ENCODE measurements around the gene MATCAP1. TPM values are rescaled to one million over a fixed set of nuclear protein-coding genes. Genes with fewer than 3 reads are reported as not detected.

Gene MATCAP1
- total RNA-seq, 1 donor from 2014 or later = 29.0 TPM

DNA sequence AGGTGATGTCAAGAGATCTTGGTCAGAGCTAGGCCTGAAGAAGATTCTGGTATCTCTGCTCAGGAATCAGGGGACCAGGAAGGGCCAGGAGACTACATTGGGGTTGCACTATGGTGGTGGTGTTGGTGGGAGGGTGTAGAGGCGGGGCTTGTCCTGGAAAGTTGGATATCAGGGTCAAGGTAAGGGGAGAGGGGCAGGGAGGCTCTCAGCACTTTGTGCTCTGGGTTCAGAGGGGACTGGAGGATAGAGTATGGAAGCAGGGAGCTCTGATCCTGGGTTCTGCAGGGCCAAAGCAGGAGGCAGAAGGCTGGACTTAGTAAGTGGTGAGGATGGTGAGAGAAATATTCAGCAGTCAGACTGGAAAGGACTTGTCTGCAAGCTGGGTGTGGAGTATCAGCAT lies 10.4 kb downstream of the MATCAP1 start:
- TF ChIP-seq, protein P1, sequence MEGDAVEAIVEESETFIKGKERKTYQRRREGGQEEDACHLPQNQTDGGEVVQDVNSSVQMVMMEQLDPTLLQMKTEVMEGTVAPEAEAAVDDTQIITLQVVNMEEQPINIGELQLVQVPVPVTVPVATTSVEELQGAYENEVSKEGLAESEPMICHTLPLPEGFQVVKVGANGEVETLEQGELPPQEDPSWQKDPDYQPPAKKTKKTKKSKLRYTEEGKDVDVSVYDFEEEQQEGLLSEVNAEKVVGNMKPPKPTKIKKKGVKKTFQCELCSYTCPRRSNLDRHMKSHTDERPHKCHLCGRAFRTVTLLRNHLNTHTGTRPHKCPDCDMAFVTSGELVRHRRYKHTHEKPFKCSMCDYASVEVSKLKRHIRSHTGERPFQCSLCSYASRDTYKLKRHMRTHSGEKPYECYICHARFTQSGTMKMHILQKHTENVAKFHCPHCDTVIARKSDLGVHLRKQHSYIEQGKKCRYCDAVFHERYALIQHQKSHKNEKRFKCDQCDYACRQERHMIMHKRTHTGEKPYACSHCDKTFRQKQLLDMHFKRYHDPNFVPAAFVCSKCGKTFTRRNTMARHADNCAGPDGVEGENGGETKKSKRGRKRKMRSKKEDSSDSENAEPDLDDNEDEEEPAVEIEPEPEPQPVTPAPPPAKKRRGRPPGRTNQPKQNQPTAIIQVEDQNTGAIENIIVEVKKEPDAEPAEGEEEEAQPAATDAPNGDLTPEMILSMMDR (IDR thresholded peaks at IDR 0.05) = no peak
- ATAC-seq = no peak
- Histone ChIP-seq H3K27me3 (ENCODE audit: low read depth) (no peaks in the 10 kb centered on the region), H3K27ac (peak overlapping the region; percentile 87), H3K9me3 (no peaks in the 10 kb centered on the region), H3K4me3 (peak overlapping the region; percentile 59), H3K4me1 (peaks cover 82% of the 10 kb centered on the region), H3K36me3 (peaks cover 7% of the 10 kb centered on the region)
- no peak for DNase-seq
- intact Hi-C loops (cut with DNase I) = no loop called here

DNA sequence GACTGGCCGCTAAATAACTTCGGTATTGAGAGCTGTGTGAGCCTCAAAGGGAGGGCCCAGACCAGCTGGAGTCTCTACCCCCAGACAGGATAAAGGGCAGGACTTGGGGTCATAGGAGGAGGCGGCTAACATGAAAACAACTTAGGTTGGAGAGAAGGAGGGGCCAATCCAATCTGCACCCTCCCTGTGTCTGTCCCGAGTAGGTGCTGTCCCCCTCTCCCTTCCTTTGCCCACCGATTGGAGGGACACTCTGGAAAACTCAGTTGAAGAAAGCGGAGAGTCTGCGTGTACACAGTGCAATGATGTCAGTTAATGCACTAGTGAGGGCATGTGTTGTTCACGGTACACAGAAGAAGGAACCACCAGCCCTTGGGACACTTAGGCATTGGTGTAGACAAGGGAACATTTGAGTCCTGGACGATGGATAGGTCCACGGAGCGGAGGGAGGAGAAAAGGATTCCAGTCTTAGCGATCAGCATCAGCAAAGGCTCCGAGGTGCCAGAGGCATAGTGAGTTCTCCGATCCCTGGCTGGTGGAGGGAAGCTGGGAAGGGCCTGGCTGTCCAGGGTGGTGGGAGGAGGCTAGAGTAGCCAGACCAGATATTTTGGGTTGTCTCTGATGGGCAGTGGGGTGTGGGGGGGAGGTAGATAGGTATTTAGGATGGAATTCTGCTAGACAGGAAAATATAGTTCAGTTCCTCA lies 12.7 kb downstream of the MATCAP1 start:
- no peaks in the 10 kb centered on the region for H3K9me3 ChIP-seq
- TF ChIP-seq, protein P1 (IDR thresholded peaks at IDR 0.05) = no peak
- H3K36me3 ChIP-seq = peaks cover 14% of the 10 kb centered on the region
- H3K27me3 ChIP-seq (ENCODE audit: low read depth) = peaks cover 4% of the 10 kb centered on the region
- intact Hi-C loops (cut with DNase I) = no loop called here
- H3K4me1 ChIP-seq = peaks cover 60% of the 10 kb centered on the region
- ATAC-seq = peak; percentile 3 to 5
- H3K4me3 ChIP-seq = peak overlapping the region; percentile 62
- no peak for DNase-seq
- H3K27ac ChIP-seq = peak overlapping the region; percentile 91

DNA sequence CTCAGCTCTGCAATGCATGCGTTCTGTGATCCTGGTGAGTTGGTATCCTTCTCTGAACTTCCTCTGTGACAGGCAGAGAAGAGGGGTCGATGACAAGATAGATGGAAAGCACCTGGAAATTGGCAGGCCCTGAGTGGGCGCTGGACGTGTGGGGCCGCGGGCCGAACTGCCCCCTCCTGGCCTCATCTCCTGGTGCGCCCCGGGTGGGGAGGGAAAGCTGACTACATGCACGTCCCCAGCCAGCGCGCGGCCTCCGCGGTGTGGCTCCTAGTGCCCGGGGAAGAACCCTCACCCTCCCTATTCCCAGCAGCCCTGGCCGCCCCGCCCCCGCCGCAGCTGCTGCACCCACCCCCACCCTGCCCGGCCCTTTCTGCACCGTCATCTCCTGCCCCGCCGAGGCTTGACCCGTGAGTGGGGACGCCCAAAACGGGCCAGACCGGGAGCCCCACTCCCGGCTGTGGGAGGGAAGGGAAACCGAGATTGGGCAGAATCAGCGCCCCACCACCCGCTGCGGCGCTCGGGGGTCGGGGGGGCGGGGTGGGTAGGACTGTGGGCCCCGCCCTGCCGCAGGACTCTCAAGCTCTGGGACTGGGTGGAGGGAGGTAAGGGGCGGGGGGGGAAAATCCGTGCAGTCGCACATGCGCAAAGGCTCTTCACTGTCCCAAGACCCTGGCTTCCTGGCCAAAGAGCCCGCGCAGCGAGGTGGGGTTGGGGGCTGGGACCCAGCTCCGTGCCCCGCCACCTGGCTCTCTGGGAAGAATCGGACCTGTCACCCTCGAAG lies 13.4 kb downstream of the MATCAP1 start, which contains the start of gene NOL3:
TSS of gene NOL3 (plus strand) at position 371 of the 781 bp plus-strand sequence.
- peak; percentile 79 to 81 for ATAC-seq
- Histone ChIP-seq H3K9me3 (no peaks in the 10 kb centered on the region), H3K27ac (peak within 1 kb of the TSS; percentile 91), H3K4me1 (peaks cover 65% of the 10 kb centered on the region), H3K27me3 (ENCODE audit: low read depth) (peaks cover 12% of the 10 kb centered on the region), H3K36me3 (peaks cover 13% of the 10 kb centered on the region), H3K4me3 (peak within 1 kb of the TSS; percentile 62)
- peak; percentile 88 for DNase-seq
- intact Hi-C loops (cut with DNase I) = no loop called here
- TF ChIP-seq, protein P1 (IDR thresholded peaks at IDR 0.05) = no peak

DNA sequence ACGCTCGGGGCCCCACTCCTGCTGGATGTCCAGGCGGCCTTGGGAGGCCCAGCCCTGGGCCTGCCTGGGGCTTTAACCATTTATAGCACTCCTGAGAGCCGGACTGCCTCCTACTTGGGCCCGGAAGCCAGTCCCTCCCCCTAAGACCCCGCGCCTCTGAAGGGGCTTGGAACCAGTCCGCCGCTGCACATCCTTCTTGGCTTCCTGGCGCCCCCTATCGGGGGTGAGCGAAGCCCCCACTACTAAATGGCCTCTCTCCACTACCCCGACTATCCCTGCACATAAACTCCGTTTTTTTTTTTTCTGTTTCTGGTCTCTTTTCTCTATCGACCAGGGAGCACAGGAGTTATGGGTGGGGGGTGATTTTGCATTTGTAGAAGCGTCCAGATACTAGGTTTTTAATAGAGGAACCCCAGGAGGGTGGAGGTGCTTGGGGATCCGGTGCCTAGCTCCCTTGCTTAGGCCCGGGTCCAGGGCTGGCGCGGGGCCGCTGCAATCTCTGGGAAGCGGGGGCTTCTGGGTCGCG lies 14.1 kb downstream of the MATCAP1 start:
- Histone ChIP-seq H3K36me3 (peaks cover 7% of the 10 kb centered on the region), H3K27ac (peak overlapping the region; percentile 91), H3K27me3 (ENCODE audit: low read depth) (peaks cover 18% of the 10 kb centered on the region), H3K4me1 (peaks cover 64% of the 10 kb centered on the region), H3K9me3 (no peaks in the 10 kb centered on the region), H3K4me3 (peak overlapping the region; percentile 62)
- intact Hi-C loops (cut with DNase I) = no loop called here
- DNase-seq (no peak), ATAC-seq (no peak)
- TF ChIP-seq, protein P1 (IDR thresholded peaks at IDR 0.05) = peak; percentile 63

DNA sequence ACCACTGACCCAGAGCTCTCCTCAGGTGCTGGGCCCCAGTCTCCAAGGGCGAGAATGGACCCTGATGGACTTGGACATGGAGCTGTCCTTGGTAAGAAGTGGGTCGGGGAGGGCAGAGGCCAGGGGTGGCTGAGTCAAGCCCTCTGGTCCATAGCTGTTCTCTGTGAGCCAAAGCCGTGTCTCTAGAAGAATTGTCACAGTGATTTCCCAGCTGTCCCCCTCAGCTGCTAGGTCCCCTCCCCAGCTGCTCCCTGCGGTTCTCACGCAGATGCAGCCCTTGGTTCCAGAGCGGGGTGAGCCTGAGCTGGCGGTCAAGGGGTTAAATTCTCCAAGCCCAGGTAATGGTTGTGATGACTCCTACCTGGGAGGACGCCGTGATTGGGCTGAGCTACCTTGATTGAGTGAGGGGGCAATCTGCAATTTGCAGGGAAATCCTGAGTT lies 14.7 kb downstream of the MATCAP1 start:
- H3K27ac ChIP-seq = peak overlapping the region; percentile 91
- peaks cover 62% of the 10 kb centered on the region for H3K4me1 ChIP-seq
- no peak for DNase-seq

More for the DNA sequence above, 14.7 kb downstream of the MATCAP1 start:
- intact Hi-C loops (cut with DNase I) = no loop called here
- TF ChIP-seq, protein P1 (IDR thresholded peaks at IDR 0.05) = no peak
- H3K36me3 ChIP-seq = peaks cover 7% of the 10 kb centered on the region
- peaks cover 24% of the 10 kb centered on the region for H3K27me3 ChIP-seq (ENCODE audit: low read depth)
- no peak for ATAC-seq
- H3K4me3 ChIP-seq = no peak overlapping the region
- no peaks in the 10 kb centered on the region for H3K9me3 ChIP-seq
